HepG2 (cell line): Measurements from ENCODE around the gene TBL2. TPM values are rescaled to one million over a fixed set of nuclear protein-coding genes. Genes with fewer than 3 reads are reported as not detected.

Experiments used
- CC2D1A ChIP-seq: sonication (generic); formaldehyde crosslinking; IDR thresholded peaks from 2 replicates; pipeline ENCODE4 v1.8.1; 2023; ENCODE audit warnings: mild to moderate bottlenecking, missing genetic modification reagents
- CHD4 ChIP-seq: fragments of 200-600 bp; sonication (generic); IDR thresholded peaks from 2 replicates; pipeline ENCODE4 v1.7.0; 2017; ENCODE audit warnings: mild to moderate bottlenecking, low read length, borderline replicate concordance
- EP300 ChIP-seq, 3 experiments: sonication (generic) in 1 of 3; formaldehyde crosslinking in 1 of 3; IDR thresholded peaks; 2 replicates each; pipeline versions ENCODE4 v1.5.1 to v1.6.1; 2011 to 2020; ENCODE audit warnings: low read depth in 2 of 3, low read length in 2 of 3, borderline replicate concordance in 1 of 3, improper control_type of control experiment in 1 of 3, mild to moderate bottlenecking in 1 of 3, missing genetic modification reagents in 1 of 3, moderate library complexity in 1 of 3
- FUBP1 ChIP-seq: sonication (generic); formaldehyde crosslinking; IDR thresholded peaks from 2 replicates; pipeline ENCODE4 v1.5.1; 2020; ENCODE audit warnings: missing genetic modification reagents, mild to moderate bottlenecking, borderline replicate concordance
- MATR3 ChIP-seq: sonication (generic); formaldehyde crosslinking; IDR thresholded peaks from 2 replicates; pipeline ENCODE4 v1.4.0; 2020; ENCODE audit warnings: missing genetic modification reagents
- MBD4 ChIP-seq: IDR thresholded peaks from 2 replicates; pipeline ENCODE4 v1.6.1; 2012; ENCODE audit warnings: low read length, inconsistent platforms, borderline replicate concordance
- RBFOX2 ChIP-seq: fragments of 200-400 bp; formaldehyde crosslinking; IDR thresholded peaks from 2 replicates; pipeline ENCODE4 v1.6.1; 2017; ENCODE audit warnings: low read depth, mild to moderate bottlenecking, low read length
- TCF7L2 ChIP-seq: IDR thresholded peaks from 2 replicates; pipeline ENCODE4 v1.6.1; 2011; ENCODE audit warnings: mild to moderate bottlenecking, low read depth, low read length, moderate library complexity
- TSC22D2 ChIP-seq: sonication (generic); formaldehyde crosslinking; IDR thresholded peaks from 2 replicates; pipeline ENCODE4 v1.5.1; 2020; ENCODE audit warnings: missing genetic modification reagents, mild to moderate bottlenecking, borderline replicate concordance
- YEATS2 ChIP-seq: sonication (generic); formaldehyde crosslinking; IDR thresholded peaks from 2 replicates; pipeline ENCODE4 v1.4.0; 2020; ENCODE audit warnings: missing genetic modification reagents, borderline replicate concordance
- ZFY ChIP-seq: sonication (generic); formaldehyde crosslinking; IDR thresholded peaks from 2 replicates; pipeline ENCODE4 v1.4.0; 2020; ENCODE audit warnings: missing genetic modification reagents
- ZNF17 ChIP-seq: sonication (generic); formaldehyde crosslinking; IDR thresholded peaks from 2 replicates; pipeline ENCODE4 v1.5.0; 2020; ENCODE audit warnings: mild to moderate bottlenecking, missing genetic modification reagents
- ZNF232 ChIP-seq: sonication (generic); formaldehyde crosslinking; IDR thresholded peaks from 2 replicates; pipeline ENCODE4 v1.4.0; 2020; ENCODE audit warnings: missing genetic modification reagents, borderline replicate concordance
- ZNF326 ChIP-seq: sonication (generic); formaldehyde crosslinking; IDR thresholded peaks from 2 replicates; pipeline ENCODE4 v1.4.0; 2020; ENCODE audit warnings: missing genetic modification reagents, borderline replicate concordance
- ZNF44 ChIP-seq: sonication (generic); formaldehyde crosslinking; IDR thresholded peaks from 2 replicates; pipeline ENCODE4 v1.5.1; 2020; ENCODE audit warnings: mild to moderate bottlenecking, missing genetic modification reagents
- ZNF543 ChIP-seq: sonication (generic); formaldehyde crosslinking; IDR thresholded peaks from 2 replicates; pipeline ENCODE4 v1.4.0; 2020; ENCODE audit warnings: mild to moderate bottlenecking, missing genetic modification reagents
- ZNF678 ChIP-seq: sonication (generic); formaldehyde crosslinking; IDR thresholded peaks from 2 replicates; pipeline ENCODE4 v1.4.0; 2020; ENCODE audit warnings: mild to moderate bottlenecking, missing genetic modification reagents
- ZNF768 ChIP-seq: sonication (generic); formaldehyde crosslinking; IDR thresholded peaks from 2 replicates; pipeline ENCODE4 v1.4.0; 2020; ENCODE audit warnings: missing genetic modification reagents
- polyA plus RNA-seq, 8 experiments: library from polyadenylated mRNA; depleted of rRNA in 3 of 8; stranded (reverse) in 7 of 8; unstranded in 1 of 8; fragments of >200 nt; fragmentation: Illumina TruSeq in 4 of 8; extraction: Trizol in 4 of 8; gene quantifications; 2 replicates each; pipeline versions ENCODE4 v1.2.1 to v1.2.3, GENCODE V29; 2011 to 2016; ENCODE audit warnings: low read depth in 4 of 8, missing spikeins in 1 of 8, mixed read lengths in 1 of 8; ENCODE audit not compliant: insufficient read depth in 1 of 8
- total RNA-seq, 5 experiments: library from RNA; depleted of rRNA; stranded (reverse); fragments of >200 nt; fragmentation: Illumina TruSeq; extraction: Trizol; gene quantifications; 2 replicates each; pipeline ENCODE4 v1.2.3, GENCODE V29; 2016; ENCODE audit warnings: low read depth in 1 of 5
- TF ChIP-seq, protein P1 (sequence below): sonication (generic); formaldehyde crosslinking; IDR thresholded peaks from 2 replicates; pipeline ENCODE4 v1.8.1; 2022; ENCODE audit warnings: mild to moderate bottlenecking, missing genetic modification reagents
- TF ChIP-seq, protein P2 (sequence below): sonication (generic); formaldehyde crosslinking; IDR thresholded peaks from 2 replicates; pipeline ENCODE4 v1.9.0; 2021; ENCODE audit warnings: mild to moderate bottlenecking, missing genetic modification reagents

The TBL2 gene
- total and polyA plus RNA-seq, 2 of the 13 experiments (the other 11 are each of a cell fraction or from before 2014, with no cell fraction given) = 43.4 to 47.2 TPM

DNA sequence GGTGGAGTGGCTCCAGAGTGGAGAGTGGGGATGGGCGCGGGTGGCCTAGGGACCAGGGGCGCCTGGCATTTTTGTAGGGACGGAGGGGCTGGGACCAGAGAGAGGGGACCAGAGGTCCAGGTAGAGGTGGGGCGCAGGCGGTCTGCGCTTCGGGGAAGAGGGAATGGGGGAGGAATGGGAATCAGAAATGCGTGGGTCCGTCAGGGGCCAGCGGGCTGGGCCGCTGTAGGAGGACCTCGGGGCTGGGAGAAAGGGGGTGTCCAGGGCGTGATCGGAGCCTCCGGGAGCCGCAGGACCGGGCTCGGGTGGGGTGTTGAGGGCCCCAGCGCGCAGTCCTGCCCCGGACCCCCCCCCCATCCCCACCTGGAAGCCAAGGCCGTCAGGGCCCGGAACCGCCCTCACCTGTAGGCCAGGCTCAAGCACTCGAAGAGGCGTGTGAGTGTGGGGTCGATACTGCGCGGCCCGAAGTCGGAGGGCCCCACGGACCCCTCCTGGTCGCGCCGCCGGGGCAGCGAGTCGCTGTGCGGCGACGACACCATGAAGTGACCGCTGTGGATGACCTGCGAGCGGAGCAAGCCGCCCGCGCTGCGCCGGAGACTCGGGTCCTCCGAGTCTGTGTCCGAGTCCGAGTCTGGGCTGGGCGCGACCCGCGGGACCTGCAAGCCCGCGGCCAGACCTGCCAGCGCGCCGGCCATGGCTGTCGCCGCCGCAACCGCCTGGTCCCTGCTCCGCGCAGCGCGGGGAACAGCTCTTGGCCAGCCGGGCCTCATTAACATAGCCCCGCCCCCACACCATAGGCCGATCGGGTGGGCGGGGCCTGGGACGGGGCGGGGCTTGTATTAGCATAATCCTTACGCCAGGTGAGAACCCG lies 45.7 kb upstream of the TBL2 start, which contains the start of gene MLXIPL (continued):
- TF ChIP-seq, protein P1, sequence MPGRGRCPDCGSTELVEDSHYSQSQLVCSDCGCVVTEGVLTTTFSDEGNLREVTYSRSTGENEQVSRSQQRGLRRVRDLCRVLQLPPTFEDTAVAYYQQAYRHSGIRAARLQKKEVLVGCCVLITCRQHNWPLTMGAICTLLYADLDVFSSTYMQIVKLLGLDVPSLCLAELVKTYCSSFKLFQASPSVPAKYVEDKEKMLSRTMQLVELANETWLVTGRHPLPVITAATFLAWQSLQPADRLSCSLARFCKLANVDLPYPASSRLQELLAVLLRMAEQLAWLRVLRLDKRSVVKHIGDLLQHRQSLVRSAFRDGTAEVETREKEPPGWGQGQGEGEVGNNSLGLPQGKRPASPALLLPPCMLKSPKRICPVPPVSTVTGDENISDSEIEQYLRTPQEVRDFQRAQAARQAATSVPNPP (CRISPR knock-in tag) = peak; percentile 55; the same call in 1 of the 2 replicates
- TF ChIP-seq ZNF543 (CRISPR knock-in tag) = peak; percentile 50; the same call in 1 of the 2 replicates
- TF ChIP-seq ZNF232 (CRISPR knock-in tag) = no peak
- no peak for TF ChIP-seq YEATS2 (CRISPR knock-in tag)
- TF ChIP-seq, protein P2, sequence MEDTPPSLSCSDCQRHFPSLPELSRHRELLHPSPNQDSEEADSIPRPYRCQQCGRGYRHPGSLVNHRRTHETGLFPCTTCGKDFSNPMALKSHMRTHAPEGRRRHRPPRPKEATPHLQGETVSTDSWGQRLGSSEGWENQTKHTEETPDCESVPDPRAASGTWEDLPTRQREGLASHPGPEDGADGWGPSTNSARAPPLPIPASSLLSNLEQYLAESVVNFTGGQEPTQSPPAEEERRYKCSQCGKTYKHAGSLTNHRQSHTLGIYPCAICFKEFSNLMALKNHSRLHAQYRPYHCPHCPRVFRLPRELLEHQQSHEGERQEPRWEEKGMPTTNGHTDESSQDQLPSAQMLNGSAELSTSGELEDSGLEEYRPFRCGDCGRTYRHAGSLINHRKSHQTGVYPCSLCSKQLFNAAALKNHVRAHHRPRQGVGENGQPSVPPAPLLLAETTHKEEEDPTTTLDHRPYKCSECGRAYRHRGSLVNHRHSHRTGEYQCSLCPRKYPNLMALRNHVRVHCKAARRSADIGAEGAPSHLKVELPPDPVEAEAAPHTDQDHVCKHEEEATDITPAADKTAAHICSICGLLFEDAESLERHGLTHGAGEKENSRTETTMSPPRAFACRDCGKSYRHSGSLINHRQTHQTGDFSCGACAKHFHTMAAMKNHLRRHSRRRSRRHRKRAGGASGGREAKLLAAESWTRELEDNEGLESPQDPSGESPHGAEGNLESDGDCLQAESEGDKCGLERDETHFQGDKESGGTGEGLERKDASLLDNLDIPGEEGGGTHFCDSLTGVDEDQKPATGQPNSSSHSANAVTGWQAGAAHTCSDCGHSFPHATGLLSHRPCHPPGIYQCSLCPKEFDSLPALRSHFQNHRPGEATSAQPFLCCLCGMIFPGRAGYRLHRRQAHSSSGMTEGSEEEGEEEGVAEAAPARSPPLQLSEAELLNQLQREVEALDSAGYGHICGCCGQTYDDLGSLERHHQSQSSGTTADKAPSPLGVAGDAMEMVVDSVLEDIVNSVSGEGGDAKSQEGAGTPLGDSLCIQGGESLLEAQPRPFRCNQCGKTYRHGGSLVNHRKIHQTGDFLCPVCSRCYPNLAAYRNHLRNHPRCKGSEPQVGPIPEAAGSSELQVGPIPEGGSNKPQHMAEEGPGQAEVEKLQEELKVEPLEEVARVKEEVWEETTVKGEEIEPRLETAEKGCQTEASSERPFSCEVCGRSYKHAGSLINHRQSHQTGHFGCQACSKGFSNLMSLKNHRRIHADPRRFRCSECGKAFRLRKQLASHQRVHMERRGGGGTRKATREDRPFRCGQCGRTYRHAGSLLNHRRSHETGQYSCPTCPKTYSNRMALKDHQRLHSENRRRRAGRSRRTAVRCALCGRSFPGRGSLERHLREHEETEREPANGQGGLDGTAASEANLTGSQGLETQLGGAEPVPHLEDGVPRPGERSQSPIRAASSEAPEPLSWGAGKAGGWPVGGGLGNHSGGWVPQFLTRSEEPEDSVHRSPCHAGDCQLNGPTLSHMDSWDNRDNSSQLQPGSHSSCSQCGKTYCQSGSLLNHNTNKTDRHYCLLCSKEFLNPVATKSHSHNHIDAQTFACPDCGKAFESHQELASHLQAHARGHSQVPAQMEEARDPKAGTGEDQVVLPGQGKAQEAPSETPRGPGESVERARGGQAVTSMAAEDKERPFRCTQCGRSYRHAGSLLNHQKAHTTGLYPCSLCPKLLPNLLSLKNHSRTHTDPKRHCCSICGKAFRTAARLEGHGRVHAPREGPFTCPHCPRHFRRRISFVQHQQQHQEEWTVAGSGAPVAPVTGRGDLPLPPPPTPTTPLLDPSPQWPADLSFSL (CRISPR knock-in tag) = no peak
- TF ChIP-seq MATR3 (CRISPR knock-in tag) = no peak
- no peak for TF ChIP-seq TSC22D2 (CRISPR knock-in tag)
- TF ChIP-seq FUBP1 (CRISPR knock-in tag) = no peak
- TF ChIP-seq ZNF326 (CRISPR knock-in tag) = no peak
- TF ChIP-seq ZNF678 (CRISPR knock-in tag) = no peak; the same call in 1 of the 2 replicates
- no peak for TF ChIP-seq EP300 (IDR thresholded peaks at IDR 0.05; ENCODE audit: low read depth in 2 of 2, low read length in 2 of 2)
- 0 out of 2 replicates have a peak, but pooled peaks have one; percentile 9 for TF ChIP-seq EP300 (CRISPR knock-in tag; IDR thresholded peaks at IDR 0.05; ENCODE audit: borderline replicate concordance)
- no peak for TF ChIP-seq CHD4
- TF ChIP-seq TCF7L2 = no peak
- TF ChIP-seq ZNF17 (CRISPR knock-in tag) = no peak
- TF ChIP-seq CC2D1A (CRISPR knock-in tag) = no peak
- TF ChIP-seq ZNF44 (CRISPR knock-in tag) = no peak; the same call in 1 of the 2 replicates
- TF ChIP-seq ZNF768 (CRISPR knock-in tag) = peak; percentile 71
- no peak for TF ChIP-seq MBD4
- peak; percentile 76 for TF ChIP-seq ZFY
- peak; percentile 99 for TF ChIP-seq RBFOX2
